ENCODE data around the gene TLE2.
A peak's percentile ranks its signal among the peaks of the same experiment; 100 is the strongest.
"Not testable (repeated sequence)": the region's sequence is repeated elsewhere in the genome, so short reads cannot be mapped to it uniquely, and the experiment has no call there.

Gene TLE2

DNA sequence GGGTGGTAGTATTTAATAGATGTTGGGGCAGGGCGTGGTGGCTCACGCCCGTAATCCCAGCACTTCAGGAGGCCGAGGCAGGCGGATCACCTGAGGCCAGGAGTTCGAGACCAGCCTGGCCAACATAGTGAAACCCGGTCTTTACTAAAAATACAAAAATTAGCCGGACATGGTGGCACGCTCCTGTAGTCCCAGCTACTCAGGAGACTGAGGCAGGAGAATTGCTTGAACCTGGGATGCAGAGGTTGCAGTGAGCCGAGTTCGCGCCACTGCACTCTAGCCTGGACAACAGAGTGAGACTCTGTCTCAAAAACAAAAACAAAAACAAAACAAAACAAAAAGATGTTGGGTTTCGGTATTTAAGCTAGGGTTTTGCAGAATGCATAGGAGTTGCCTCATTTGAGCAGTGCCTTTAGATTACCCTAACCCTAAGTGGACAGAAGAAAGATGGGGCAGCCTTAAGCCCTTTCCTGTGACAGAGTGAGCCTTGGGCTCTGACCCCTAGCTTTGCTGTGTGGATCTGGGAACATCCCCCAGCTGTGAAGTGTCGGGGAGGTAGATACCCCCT is 8.0 kb upstream of the TLE2 start:
- DNase-seq (ENCODE audit: low read depth in 3 of 3): not testable (repeated sequence)

DNA sequence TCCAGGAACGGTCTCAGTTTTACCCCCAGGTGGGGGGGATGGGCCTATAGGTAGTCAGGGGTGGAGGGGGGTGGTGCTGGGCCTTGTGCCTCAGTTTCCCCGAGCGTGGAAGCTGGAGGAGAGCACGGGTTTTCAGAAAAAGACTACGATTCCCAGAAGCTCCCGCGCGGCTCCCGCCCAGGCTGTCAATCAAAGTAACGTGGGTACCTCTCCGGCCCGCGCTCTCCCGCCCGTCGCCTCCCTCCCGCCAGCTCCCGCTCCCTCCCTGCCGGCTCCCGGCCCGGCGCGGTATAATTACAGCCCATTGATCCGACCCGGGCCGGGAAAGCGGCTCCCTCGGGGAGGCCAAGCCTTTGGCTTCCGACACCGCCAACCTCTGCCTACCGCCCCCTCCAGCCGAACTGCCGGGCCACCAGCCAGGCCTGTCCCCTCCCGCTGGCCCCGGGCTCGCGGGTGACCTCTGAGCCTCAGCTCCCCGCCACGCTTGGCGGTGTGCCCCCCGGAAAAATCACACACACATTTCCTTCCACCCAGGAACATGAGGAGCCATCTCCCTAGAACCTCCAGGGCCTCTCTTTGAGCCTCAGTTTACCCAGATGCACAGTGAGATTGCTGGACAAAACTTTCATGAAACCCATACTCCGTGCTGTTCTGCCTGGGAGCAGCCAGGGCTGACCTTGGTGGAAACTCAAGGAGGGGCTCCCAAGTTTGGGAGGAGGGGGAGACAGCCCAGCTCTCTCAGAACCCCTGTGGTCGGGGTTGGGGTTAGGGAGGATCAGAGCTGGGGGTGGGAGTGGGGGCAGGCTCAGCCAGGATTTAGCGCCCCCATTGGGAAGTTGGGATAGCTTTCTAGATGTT is 7.3 kb upstream of the TLE2 start:
- DNase-seq (ENCODE audit: low read depth in 3 of 3): peak; percentile 65 to 85 (median 70)

DNA sequence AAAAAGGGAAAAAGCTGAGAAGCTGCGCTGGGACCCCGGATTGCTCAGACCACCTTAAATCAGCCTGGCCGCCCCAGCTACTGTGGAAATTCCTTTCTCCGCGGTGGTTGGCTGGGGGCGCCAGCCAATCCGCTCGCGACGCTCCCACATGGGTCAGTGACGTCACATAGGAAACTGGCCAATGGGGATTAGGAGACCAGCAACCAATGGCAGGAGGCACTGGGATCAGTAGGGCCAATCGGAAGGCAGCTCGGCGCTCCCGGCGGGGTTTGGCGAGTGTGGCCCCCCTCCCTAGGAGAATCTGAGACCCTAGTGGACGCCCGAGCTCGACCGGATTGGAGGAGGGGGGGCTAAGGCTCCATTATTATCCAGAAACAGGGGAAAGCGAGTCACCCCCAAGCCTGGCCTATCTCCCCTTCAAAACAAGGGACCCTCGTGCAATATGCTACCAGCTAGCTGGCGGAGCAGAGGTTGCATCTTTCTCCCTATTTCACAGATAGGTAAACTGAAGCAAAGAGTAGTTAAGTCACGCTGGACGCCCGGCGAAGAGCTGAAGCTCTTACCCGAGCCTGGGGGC is 6.5 kb upstream of the TLE2 start:
- DNase-seq (ENCODE audit: low read depth in 3 of 3): peak; percentile 93 to 95 (median 94)

DNA sequence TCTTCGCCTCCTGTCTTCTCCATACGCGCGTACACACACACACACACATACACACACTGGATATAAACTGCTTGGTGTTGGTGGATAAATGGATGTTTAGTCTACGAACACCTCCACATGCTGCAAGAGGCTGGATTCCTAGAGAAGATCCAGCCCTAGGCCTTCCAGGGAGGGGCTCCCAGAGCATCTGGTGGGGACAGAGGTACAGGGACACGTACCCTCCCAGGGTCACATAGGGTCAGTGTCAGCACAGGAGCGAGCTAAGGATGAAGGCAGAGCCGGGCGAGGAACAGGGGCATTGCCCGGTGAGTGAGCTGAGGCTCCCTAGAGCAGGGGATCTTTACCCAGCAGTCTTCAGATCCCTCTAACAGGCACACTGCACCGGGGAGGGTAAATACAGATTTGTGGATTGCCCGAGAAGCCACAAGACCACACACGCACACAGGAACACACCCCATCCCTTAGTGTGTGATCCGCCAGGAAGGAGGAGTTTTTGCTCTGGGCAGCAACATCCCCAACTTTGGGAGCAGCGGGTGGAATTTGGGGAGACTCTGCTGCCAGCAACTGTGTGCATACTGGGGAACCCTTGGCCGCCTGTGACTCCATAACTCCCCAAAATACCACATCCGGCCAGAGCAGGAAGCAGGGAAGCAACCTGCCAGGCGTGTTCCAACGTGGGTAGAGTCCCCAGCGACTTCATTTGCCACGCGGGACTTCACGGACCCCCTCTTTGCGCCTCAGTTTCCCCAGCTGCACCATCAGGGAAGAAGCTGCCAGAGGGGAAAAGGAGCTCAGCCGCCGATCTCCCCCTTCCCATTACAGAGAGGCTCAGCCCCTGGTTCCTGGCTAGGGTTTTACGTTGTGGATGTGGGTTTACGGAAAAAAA is 5.8 kb upstream of the TLE2 start:
- peak; percentile 17 to 40 (median 27) for DNase-seq (ENCODE audit: low read depth in 3 of 3)

DNA sequence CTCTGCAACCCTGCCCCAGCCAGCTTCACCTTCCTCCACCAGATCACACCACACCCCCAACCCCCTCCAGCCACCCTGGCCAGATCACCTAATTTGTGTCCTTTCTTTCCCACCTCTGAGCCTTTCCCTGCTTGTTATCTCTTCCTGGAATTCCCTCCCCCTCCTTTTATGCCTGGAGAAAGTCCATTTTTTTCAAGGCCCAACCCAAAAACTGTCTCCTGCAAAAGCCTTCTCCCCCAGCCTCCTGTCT is 5.3 kb upstream of the TLE2 start:
- DNase-seq (ENCODE audit: low read depth in 3 of 3): no peak

DNA sequence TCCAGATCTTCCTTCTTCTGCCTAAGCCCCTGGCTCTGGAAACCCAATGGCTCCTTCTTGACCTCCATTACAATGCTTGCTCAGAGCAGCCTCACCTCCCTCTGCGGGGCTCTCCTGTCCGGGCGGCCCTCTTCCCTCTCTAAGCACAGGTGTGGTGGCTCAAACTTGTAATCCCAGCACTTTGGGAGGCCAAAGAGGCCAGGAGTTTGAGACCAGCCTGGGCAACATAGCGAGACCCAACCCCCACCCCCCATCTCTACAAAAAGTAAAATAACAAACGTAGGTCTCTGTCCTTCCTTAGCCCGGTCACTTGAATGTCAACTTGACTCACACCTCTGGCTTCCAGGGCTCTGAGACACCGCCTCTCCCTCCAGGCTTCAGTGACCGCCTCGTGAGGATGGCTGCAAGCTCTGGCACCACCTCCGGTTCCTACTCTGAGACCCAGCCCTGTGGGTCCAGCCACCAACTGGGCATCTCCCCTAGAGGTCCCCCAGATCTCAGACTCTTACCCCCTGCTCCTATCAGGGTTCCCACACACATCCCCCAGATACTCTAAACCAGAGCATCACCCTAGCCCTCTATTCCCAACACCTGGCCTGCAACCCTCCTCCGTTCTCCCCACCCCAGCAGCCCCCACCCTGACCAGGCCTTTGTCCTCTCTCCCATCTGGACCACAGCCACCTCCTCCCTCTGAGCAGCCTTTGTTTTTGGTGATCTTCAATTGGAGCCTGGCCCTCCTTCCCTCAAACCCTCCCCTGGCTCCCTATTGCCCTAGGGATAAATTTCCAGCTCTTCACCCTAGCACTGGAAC is 4.7 kb upstream of the TLE2 start:
- no peak for DNase-seq (ENCODE audit: low read depth in 3 of 3)

DNA sequence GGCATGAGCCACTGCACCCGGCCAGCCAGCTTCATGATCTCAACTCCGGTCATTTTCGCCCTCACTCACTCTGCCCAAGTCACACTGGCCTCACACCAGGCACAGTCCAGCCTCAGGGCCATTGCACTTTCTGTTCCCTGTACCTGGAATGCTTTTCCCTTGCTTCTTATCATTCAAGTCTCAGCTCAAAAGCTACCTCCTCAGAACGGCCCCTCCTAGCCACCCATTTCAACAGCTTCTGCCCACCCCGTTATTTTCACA is 2.5 kb upstream of the TLE2 start:
- DNase-seq (ENCODE audit: low read depth in 3 of 3): no peak

DNA sequence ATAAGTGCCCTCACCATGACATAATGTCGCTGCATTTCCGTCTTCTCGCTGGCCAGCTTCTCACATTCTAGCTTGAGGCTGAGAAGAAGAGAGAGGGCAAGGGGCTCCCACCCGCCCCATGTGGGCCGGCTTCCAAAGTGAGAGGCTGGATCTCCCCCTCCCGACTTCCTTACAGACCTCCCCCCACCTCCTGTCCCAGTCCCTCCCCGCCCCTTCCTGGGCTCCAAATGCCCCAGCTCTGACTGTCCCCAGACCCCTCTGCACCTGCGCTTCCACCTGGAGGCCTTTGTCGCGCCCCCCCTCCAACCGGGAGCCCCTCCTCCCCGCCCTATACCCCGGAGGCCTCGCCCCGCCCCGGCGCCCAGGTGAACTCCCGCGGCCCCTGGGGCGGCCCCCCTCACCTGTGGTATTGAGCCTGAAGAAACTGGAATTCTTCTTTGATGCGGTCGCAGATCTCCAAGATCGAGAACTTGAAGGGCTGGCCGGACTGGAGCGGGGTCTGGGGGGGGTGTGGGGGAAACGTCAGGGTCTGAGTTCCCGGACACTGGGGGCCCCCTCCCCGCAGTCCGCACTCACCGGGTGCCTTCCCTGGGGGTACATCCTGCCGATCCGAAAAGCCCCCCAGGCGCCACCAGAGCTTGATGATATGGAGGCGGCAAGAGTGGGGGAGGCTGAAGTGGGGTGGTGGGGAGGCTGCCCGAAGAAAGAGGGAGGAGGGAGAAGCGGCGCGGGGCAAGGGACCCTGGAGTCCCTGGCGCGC is 595 bp downstream of the TLE2 start:
- DNase-seq (ENCODE audit: low read depth in 3 of 3): no peak

DNA sequence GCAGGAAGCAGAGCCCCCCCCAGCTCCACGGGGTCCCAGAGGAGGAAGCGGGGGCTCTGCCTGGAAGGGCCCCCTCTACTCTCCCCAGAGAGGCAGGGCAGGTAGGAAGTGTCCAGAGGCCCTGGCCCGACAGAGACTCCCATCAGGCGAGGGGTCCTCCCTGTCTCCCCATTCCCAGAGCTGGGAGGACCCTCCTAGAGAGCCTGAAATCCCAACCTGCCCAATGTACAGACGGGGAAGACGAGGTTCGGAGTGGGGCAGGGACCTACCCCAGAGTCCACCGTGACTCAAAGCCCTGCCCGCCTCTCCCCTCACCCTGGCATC is 1.1 kb downstream of the TLE2 start:
- no peak for DNase-seq (ENCODE audit: low read depth in 3 of 3)

DNA sequence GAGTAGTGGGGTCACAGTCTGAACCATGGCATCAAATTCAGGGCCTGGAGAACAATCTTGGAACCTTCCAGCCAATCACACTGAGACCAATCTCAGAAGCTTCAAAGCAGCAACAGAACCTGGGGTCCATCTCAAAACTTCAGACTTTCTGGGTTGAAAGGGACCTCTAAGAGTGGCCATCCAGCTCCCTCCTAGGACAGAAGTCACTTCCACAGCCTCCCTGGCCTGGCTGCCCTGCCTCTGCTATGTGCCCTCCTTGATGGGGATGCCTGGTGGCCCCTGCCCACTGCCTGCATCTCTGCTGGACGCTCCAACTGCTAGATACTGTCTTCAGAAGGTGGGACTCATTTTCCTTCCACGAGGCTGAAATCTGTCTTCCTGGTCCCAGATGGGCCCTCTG is 1.8 kb downstream of the TLE2 start:
- DNase-seq (ENCODE audit: low read depth in 3 of 3): no peak

DNA sequence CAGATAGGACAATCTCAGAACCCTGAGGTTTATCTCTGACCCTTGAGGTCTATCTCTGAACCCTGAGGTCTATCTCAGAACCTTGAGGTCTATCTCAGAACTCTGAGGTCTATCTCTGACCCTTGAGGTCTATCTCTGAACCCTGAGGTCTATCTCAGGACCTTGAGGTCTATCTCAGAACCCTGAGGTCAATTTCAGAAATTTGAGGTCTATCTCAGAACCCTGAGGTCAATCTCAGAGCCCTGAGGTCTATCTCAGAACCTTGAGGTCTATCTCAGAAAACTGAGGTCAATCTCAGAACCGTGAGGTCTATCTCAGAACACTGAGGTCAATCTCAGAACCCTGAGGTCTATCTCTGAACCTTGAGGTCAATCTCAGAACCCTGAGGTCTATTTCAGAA is 2.3 kb downstream of the TLE2 start:
- DNase-seq (ENCODE audit: low read depth in 3 of 3): no peak

DNA sequence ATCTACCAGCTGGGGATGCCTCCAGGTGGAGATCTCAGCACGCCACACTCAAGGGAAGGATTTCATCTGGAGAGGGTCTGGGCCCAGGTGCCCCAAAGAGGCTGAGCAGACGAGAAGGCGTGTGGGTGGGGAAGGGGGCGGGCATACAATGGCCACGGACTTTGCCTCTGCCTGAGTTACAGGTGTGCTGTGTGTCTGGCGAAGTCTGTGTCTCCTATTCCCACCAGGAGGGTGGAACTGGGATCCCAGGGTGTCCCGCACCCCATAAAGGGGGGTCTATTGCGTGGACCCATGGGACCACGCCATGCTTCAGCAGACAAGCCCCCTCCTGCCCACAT is 3.6 kb downstream of the TLE2 start:
- DNase-seq (ENCODE audit: low read depth in 3 of 3): no peak

DNA sequence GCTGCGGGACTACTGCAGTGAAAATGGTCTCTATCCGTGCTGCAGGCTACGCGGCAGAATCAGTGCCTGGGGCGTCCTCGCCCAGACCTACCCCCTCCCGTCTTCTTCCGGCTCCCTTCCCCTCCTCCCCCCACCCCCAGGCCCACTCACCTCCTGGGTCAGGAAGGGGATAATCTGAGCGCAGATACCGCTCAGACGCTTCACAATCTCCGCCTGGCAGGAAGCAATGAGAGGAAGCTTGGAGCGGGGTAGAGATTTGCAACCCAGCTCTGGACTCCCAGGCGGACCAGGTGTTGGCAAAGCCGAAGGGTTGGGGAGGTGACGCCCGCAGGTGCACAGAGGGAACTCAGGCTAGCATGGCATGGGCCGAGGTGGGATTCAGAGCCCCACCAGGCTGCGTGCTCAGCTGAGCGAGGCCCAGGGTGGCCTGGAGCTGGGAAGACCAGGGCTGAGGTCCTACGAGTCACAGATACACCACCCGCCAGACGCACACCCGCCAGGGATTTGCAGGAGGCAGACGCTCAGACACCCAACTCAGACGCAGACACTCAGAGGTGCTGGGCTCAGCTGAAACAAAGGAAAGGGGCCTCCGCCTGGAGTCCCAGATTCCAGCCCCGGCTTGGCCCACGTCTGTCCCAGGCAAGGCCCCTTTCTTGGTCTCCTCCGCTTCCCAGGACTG is 4.1 kb downstream of the TLE2 start:
- DNase-seq (ENCODE audit: low read depth in 3 of 3): no peak

DNA sequence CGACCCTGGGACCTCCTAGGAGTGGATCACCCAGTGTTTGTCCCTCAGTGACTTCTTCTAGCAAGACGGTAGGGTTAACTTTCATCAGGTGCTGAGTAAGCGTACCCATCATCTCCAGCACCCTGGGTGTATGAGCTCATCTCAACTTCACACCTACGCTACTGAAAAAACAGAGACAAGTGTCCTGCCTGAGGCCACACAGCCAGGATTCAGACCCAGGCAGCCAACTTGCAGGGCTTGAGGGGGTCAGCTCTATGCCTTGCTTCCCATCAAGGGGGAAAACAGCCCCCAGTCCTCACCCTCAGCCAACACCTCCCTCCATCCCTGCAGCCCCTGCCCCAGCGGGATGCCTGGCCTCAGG is 4.6 kb downstream of the TLE2 start:
- no peak for DNase-seq (ENCODE audit: low read depth in 3 of 3)

DNA sequence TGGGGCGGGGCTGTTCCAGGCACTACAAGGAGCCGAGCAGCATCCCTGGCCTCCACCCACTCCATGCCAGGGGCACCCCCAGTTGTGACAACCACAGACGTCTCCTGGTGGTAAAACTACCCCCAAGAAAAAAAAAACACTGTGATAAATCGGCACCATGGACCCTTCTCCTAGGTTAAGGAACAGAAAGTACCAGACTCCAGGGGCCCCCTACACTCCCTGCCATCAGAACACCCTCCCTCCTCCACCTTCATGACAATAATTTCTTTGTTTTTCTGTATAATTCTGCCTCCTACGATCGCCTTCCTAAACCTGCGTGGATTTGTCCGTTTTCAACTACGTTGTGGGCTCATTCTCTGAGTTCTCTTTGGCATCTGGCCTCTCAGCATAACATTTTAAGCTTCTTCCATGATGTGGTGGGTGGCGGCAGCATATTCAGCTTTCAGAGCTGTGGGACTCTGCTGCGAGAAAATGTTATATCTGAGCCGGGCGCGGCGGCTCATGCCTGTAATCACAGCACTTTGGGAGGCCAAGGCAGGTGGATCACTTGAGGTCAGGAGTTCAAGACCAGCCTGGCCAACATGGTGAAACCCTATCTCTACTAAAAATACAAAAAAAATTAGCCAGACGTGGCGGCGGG is 8.6 kb downstream of the TLE2 start:
- DNase-seq (ENCODE audit: low read depth in 3 of 3): no peak

DNA sequence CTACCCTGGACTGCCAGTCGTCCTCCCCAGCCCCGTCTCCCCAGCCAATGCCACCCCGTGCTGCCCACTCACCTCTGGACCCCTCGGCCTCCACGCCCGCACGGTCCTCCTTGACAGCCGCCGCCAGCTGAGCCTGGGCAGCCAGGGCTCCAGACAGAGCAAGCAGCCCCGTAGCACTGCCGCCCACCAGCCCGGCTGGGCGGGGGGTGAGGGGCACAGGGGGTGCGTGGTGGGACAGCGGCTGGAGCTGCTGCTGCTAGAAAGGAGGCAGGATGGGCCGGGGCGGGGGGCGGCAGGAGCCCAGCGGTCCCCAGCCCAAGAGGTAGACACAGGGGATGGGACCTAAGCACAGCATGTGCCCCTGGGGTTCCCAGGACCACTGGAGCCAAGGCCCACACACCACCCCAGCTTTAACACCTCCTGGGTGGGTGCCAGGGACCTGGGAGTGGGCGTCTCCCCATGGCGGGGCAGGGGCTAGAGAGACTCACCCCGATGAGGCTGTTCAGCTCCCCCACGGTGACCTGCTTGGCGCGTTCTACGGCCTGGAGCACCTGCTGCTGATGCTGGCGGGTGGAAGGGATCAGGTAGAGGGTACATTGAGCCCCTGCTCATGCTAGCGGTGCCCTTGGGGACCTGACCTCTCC is 9.7 kb downstream of the TLE2 start:
- no peak for DNase-seq (ENCODE audit: low read depth in 3 of 3)

DNA sequence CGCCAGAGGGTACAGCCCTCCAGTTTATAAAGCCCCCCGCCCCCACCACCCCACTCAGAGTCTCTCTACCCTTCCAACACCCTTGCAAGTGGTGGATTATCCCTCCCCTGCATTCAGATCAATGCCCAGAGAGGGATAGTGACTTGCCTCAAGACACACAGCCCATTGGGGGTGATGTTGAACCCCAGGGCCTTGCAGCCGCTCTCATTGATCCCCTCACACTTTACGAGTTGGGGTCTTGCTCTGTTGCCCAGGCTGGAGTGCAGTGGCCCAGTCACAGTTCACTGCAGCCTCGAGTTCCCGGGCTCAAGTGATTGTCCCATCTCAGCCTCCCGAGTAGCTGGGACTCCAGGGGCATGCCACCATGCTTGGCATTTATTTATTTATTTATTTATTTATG is 11.2 kb downstream of the TLE2 start:
- DNase-seq (ENCODE audit: low read depth in 3 of 3): no peak

DNA sequence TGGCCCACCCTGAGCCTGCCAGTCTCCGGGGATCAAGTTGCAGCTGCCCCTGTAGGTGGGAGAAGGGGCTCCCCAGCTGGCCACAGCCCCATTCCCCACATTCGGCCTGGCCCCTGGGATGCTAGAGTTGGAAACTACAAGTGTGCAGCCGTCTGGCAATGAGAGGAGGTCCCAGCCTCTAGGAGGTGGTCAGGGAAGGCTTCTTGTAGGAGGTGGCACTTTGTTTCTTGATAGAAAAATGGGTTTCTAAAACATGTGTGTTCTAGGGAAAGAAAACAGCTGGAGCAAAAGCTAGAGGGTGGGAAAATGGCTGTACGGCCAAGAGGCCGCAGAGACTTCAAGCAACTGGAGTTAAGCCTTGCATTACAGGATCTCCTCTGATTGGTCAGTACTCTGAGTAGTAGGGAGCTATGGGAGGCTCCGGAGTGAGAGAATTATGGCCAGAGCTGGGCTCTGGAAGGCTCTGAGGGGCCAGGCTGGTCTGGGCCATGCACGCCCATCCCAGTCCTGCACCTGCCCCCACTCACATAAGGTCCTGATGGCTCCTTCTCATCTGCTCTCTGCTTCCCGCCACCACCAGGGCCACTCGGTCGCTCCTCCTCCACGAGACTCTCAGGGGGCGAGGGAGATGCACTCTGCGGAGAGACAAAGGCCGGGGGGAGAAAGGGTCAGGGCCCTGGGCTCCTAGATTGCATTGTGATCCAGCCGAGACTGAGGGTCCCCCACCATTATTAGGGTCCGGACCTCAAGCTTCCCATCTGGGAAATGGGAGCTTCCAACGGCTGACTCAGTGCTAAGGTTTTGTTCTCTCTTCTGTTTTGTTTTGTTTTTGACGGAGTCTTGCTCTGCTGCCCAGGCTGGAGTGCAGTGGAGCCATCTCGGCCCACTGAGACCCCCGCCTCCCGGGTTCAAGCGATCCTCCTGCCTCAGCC is 13.7 kb downstream of the TLE2 start:
- no peak for DNase-seq (ENCODE audit: low read depth in 3 of 3)

DNA sequence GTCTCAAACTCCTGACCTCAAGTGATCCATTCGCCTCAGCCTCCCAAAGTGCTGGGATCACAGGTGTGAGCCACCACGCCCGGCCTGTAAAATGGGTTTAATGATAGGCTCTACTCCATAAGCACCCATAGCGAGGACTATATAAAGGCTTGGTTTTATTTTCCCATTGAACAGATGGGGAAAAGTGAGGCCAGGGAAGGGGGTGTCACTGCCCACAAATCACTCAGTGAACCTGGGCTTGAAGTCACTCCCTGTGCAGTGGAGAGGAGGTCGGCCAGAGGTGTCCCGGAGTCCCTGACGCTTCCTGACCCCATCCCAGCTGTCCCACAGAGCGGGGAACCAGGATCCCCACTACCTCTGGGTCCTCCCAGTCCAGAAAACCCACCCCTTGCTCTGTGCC is 14.9 kb downstream of the TLE2 start:
- no peak for DNase-seq (ENCODE audit: low read depth in 3 of 3)
